Measurements from ENCODE around the gene ENAH.
"Not testable (repeated sequence)": the region's sequence is repeated elsewhere in the genome, so short reads cannot be mapped to it uniquely, and the experiment has no call there.

The ENAH gene

GRCh38 chr1:225525377-225525776, 127.5 kb downstream of the ENAH start:
- no peak for DNase-seq (ENCODE audit: low spot score)

- no peak for DNase-seq (ENCODE audit: low spot score)
Observed at GRCh38 chr1:225524570-225524969, 128.4 kb downstream of the ENAH start.

GRCh38 chr1:225523263-225523950, 129.5 kb downstream of the ENAH start:
- DNase-seq (ENCODE audit: low spot score), result no peak

GRCh38 chr1:225522588-225523262, 130.2 kb downstream of the ENAH start:
- no peak for DNase-seq (ENCODE audit: low spot score)

GRCh38 chr1:225520587-225521227, 132.2 kb downstream of the ENAH start:
- DNase-seq (ENCODE audit: low spot score), result no peak

GRCh38 chr1:225519166-225519863, 133.6 kb downstream of the ENAH start:
- DNase-seq (ENCODE audit: low spot score), result no peak

- no peak for DNase-seq (ENCODE audit: low spot score)
Observed at GRCh38 chr1:225517697-225518096, 135.2 kb downstream of the ENAH start.

GRCh38 chr1:225517221-225517620, 135.7 kb downstream of the ENAH start:
- DNase-seq (ENCODE audit: low spot score), result no peak

- no peak for DNase-seq (ENCODE audit: low spot score)
Observed at GRCh38 chr1:225514671-225515081, 138.2 kb downstream of the ENAH start.

- DNase-seq (ENCODE audit: low spot score), result not testable (repeated sequence)
Observed at GRCh38 chr1:225513576-225513975, 139.3 kb downstream of the ENAH start.

GRCh38 chr1:225511828-225512381, 141.0 kb downstream of the ENAH start:
- DNase-seq (ENCODE audit: low spot score), result no peak

GRCh38 chr1:225510740-225511139, 142.2 kb downstream of the ENAH start:
- not testable (repeated sequence) for DNase-seq (ENCODE audit: low spot score)

GRCh38 chr1:225509770-225510169, 143.2 kb downstream of the ENAH start:
- no peak for DNase-seq (ENCODE audit: low spot score)

- no peak for DNase-seq (ENCODE audit: low spot score)
Observed at GRCh38 chr1:225509376-225509707, 143.6 kb downstream of the ENAH start.

- DNase-seq (ENCODE audit: low spot score), result no peak
Observed at GRCh38 chr1:225508538-225509375, 144.2 kb downstream of the ENAH start.

GRCh38 chr1:225506727-225507126, 146.2 kb downstream of the ENAH start:
- no peak for DNase-seq (ENCODE audit: low spot score)

- no peak for DNase-seq (ENCODE audit: low spot score)
Observed at GRCh38 chr1:225504776-225505175, 148.1 kb downstream of the ENAH start.

- DNase-seq (ENCODE audit: low spot score), result no peak
Observed at GRCh38 chr1:225500624-225501192, 152.2 kb downstream of the ENAH start.

GRCh38 chr1:225498549-225499136, 154.3 kb downstream of the ENAH start:
- no peak for DNase-seq (ENCODE audit: low spot score)

- no peak for DNase-seq (ENCODE audit: low spot score)
Observed at GRCh38 chr1:225494789-225495359, 158.0 kb downstream of the ENAH start.

Data from NAMALWA (cell line).